Osteocyte (in vitro differentiated cells): ENCODE data around the gene ROR1. TPM values are rescaled to one million over a fixed set of nuclear protein-coding genes. Genes with fewer than 3 reads are reported as not detected.

Source experiments
- DNase-seq: peaks from one replicate; pipeline ENCODE4 v3.0.0; 2021; ENCODE audit warnings: mixed read lengths; ENCODE audit not compliant: unreplicated experiment; ENCODE audit errors: extremely low spot score
- H3K27ac Mint-ChIP-seq: one replicate; pipeline ENCODE4 v1.8.0; 2021; ENCODE audit warnings: mild to moderate bottlenecking, mixed read lengths; ENCODE audit not compliant: unreplicated experiment
- H3K27me3 Mint-ChIP-seq: one replicate; pipeline ENCODE4 v1.8.0; 2021; ENCODE audit warnings: mixed read lengths; ENCODE audit not compliant: unreplicated experiment
- H3K36me3 Mint-ChIP-seq: one replicate; pipeline ENCODE4 v1.8.0; 2021; ENCODE audit warnings: mixed read lengths; ENCODE audit not compliant: unreplicated experiment
- H3K4me1 Mint-ChIP-seq: one replicate; pipeline ENCODE4 v1.8.0; 2021; ENCODE audit warnings: mixed read lengths; ENCODE audit not compliant: unreplicated experiment
- H3K4me3 Mint-ChIP-seq: one replicate; pipeline ENCODE4 v1.8.0; 2021; ENCODE audit warnings: mild to moderate bottlenecking, moderate library complexity, mixed read lengths; ENCODE audit not compliant: unreplicated experiment
- H3K9me3 Mint-ChIP-seq: one replicate; pipeline ENCODE4 v1.8.0; 2021; ENCODE audit warnings: mixed read lengths; ENCODE audit not compliant: unreplicated experiment
- total RNA-seq: library from RNA; stranded (reverse); gene quantifications from 2 replicates; pipeline ENCODE4 v1.2.1, GENCODE V29; 2021
- TF ChIP-seq, protein P1 (sequence below): fragments of 200-600 bp; sonication (generic); IDR thresholded peaks from 2 replicates; pipeline ENCODE4 v1.5.0; 2021; ENCODE audit warnings: antibody characterized with exemption, mild to moderate bottlenecking, moderate library complexity

Gene ROR1
- total RNA-seq, 1 donor from 2014 or later: 20.6 TPM

DNA sequence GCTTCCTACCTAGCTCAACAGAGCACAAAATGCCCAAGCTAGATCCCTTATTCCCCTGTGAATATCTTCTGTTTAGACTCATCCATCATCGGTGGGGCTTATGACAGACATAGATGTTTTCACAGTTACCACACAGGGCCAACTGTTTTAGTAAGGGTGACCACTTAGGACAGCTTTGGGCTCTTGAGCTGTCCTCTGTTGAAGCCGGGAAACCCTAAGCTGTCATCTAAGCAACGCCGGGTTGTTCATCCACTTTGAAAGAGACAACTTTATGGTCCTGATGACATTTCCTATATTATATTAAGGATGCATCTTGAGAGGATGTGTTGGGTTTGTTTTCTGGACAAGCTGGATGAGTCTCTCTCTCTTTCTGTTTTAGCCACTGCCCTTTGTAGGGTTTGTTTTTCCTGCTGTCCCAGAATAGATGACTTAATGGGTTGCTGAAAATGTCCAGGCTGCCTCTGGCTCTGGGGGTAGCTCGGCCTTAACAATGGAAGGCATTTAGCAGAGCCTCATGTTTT lies 319.1 kb downstream of the ROR1 start:
- Mint-ChIP-seq H3K4me3 (no peak overlapping the region), H3K4me1 (peaks cover 22% of the 10 kb centered on the region), H3K36me3 (no peaks in the 10 kb centered on the region), H3K27me3 (no peaks in the 10 kb centered on the region), H3K27ac (no peak overlapping the region), H3K9me3 (no peaks in the 10 kb centered on the region)
- no peak for DNase-seq
- TF ChIP-seq, protein P1, sequence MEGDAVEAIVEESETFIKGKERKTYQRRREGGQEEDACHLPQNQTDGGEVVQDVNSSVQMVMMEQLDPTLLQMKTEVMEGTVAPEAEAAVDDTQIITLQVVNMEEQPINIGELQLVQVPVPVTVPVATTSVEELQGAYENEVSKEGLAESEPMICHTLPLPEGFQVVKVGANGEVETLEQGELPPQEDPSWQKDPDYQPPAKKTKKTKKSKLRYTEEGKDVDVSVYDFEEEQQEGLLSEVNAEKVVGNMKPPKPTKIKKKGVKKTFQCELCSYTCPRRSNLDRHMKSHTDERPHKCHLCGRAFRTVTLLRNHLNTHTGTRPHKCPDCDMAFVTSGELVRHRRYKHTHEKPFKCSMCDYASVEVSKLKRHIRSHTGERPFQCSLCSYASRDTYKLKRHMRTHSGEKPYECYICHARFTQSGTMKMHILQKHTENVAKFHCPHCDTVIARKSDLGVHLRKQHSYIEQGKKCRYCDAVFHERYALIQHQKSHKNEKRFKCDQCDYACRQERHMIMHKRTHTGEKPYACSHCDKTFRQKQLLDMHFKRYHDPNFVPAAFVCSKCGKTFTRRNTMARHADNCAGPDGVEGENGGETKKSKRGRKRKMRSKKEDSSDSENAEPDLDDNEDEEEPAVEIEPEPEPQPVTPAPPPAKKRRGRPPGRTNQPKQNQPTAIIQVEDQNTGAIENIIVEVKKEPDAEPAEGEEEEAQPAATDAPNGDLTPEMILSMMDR: no peak

DNA sequence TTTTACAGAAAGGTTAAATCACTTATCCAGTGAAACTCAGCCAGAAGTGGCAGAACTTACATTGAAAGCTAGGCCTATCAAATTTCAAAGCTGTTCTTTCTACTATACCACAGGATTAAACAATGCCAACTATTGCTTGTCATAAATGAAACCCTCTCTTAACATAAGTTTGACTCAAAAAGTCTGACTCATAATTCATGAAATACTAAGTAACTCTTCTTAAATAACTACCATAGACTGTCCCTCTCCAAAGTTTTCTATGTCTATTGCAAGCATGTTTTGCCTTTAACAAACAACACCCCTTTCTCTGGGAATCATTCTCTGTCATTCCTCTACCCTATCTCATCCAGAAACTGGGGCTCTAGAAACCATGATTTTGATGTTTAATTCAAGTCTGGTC lies 320.1 kb downstream of the ROR1 start:
- Mint-ChIP-seq H3K27me3 (no peaks in the 10 kb centered on the region), H3K4me1 (peaks cover 18% of the 10 kb centered on the region), H3K36me3 (no peaks in the 10 kb centered on the region), H3K9me3 (no peaks in the 10 kb centered on the region), H3K27ac (no peak overlapping the region), H3K4me3 (no peak overlapping the region)
- no peak for DNase-seq
- TF ChIP-seq, protein P1: no peak

DNA sequence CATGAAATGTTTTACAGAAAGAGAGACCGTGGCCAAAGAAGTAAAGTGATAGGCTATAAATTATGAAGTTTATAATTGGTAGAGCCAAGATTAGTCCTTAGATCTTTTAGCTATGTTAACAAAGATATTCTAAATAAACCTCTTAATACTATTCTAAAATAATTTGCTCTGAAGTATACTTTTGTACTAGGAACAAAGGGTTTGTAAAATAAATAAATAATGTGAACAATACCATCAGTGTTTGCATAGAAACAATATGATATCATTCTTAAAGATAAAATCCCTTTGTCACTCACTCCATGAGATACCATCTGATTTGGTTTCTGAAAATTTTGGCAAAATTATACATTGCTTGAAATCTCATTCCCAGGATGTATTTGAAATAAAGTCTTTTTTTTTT lies 322.0 kb downstream of the ROR1 start:
- Mint-ChIP-seq H3K4me1 (peaks cover 23% of the 10 kb centered on the region), H3K27me3 (no peaks in the 10 kb centered on the region), H3K36me3 (no peaks in the 10 kb centered on the region), H3K27ac (no peak overlapping the region), H3K4me3 (no peak overlapping the region), H3K9me3 (no peaks in the 10 kb centered on the region)
- TF ChIP-seq, protein P1: no peak
- DNase-seq: no peak

DNA sequence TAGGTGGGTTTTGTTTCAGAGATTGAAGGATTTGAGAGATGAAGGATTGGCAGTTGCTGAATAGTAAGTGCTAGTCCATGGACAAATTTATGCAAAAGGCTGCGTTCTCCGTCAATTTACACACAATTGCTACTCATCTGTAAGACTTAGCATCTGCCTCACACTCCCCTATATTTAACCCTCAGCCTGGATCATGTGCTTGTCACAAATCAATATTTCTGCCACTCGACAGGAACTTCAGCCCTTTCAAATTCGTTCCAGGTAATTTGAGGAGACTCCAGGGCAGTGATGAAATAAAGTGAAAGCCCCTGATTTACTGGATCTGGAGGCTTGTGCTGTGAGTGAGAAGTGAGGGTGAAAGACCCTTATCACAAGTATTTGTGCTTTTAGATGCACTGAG lies 324.0 kb downstream of the ROR1 start:
- Mint-ChIP-seq H3K4me1 (peaks cover 27% of the 10 kb centered on the region), H3K9me3 (no peaks in the 10 kb centered on the region), H3K27me3 (no peaks in the 10 kb centered on the region), H3K4me3 (no peak overlapping the region), H3K27ac (no peak overlapping the region), H3K36me3 (no peaks in the 10 kb centered on the region)
- no peak for DNase-seq
- TF ChIP-seq, protein P1: no peak

DNA sequence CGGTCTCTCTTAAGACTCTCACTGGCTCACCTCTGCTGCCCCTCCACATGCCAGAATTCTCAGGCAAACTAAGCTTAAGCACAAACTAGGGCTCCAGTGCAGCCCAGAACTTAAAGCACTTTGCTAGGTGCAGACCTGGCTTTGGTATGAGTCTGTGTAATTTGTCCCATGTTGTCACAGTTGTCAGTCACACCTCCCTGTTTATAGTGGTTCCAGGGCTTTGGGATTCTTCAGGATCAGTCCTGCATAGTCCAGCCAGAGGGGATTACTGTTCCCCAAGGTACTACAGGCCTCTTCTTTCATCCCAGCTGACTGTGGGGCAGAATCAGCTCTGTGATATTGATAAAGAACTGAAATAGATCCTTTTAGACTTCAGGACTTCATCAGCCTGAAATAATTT lies 324.6 kb downstream of the ROR1 start:
- no peak for DNase-seq
- TF ChIP-seq, protein P1: no peak
- Mint-ChIP-seq H3K36me3 (no peaks in the 10 kb centered on the region), H3K4me3 (no peak overlapping the region), H3K27me3 (no peaks in the 10 kb centered on the region), H3K4me1 (peaks cover 23% of the 10 kb centered on the region), H3K9me3 (no peaks in the 10 kb centered on the region), H3K27ac (no peak overlapping the region)
